GM12875 (cell line): Measurements from ENCODE around the gene GOLGA6C.
"Not testable (repeated sequence)": the region's sequence is repeated elsewhere in the genome, so short reads cannot be mapped to it uniquely, and the experiment has no call there.

Source experiments
- H3K4me3 ChIP-seq: one replicate; pipeline ENCODE4 v1.5.1; 2011; ENCODE audit warnings: low read depth, low read length, control low read depth
- CTCF ChIP-seq: IDR thresholded peaks from 2 replicates; pipeline ENCODE4 v1.5.1; 2011; ENCODE audit warnings: low read depth, mild to moderate bottlenecking, control low read depth, inconsistent platforms, low read length, moderate library complexity, borderline replicate concordance; ENCODE audit not compliant: insufficient read depth

Gene GOLGA6C, protein sequence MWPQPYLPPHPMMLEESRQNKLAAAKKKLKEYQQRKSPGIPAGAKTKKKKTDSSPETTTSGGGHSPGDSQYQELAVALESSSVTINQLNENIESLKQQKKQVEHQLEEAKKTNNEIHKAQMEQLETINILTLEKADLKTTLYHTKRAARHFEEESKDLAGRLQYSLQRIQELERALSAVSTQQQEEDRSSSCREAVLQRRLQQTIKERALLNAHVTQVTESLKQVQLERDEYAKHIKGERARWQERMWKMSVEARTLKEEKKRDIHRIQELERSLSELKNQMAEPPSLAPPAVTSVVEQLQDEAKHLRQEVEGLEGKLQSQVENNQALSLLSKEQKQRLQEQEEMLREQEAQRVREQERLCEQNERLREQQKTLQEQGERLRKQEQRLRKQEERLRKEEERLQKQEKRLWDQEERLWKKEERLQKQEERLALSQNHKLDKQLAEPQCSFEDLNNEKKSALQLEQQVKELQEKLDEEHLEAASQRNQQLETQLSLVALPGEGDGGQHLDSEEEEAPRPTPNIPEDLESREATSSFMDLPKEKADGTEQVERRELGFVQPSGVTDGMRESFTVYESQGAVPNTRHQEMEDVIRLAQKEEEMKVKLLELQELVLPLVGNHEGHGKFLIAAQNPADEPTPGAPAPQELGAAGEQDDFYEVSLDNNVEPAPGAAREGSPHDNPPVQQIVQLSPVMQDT

DNA sequence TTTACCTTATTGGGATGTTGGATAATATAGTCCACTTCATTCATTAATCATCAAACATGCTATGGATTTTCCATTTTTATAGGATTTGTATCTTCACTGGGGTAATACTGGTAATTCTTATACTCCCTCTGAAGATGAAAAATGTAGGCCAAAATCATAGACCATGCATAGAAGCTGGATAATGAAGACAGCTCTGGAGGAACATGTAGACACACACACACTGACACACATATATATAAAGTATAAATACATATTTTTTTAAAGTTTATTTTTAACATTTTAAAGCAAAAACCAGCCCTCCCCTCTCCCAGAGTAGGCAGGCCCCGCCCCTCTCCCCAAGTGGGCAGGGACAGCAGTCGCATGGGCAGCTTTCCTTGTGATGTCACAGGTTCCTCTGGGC lies at the start of gene GOLGA6C:
Gene GOLGA6C (plus strand): TSS at position 301 of the 400 bp plus-strand sequence. CDS start 265 bp downstream, outside the sequence.
- not testable (repeated sequence) for H3K4me3 ChIP-seq

DNA sequence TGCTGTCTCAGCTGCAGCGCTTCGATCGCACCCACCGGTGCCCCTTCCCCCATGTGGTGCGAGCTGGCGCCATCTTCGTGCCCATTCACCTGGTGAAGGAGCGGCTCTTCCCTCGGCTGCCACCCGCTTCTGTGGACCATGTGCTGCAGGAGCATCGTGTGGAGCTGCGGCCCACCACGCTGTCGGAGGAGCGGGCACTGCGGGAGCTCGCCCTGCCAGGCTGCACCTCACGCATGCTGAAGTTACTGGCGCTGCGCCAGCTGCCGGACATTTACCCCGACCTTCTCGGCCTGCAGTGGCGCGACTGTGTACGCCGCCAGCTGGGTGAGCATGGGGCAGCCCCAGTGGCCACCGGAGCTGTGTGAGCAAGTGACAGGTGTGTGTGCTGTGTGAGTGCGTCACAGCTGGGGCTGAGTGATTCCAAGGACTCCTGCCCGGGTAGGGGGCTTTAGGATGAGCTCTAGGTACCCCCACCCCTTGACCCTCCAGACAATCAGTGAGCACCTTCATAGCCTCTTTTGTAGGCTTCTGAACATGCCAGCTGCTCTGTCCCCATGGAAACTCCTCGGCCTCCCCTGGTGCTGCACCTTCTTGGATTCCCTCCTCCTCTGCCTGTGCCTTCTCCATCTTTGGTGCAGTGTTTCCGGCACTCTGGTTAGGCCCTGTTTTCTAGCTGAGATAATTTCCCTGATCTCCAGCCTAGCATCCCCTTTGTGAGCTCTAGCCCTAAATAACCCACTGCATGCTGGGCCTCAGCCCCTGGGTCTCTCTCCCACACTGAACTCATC lies 49.4 kb upstream of the GOLGA6C start:
- TF ChIP-seq CTCF = no peak
- H3K4me3 ChIP-seq = no peak overlapping the region

- no peak overlapping the region for H3K4me3 ChIP-seq
- no peak for TF ChIP-seq CTCF
These were observed 48.9 kb upstream of the GOLGA6C start for GRCh38 chr15:75209289-75209676.

- H3K4me3 ChIP-seq = no peak overlapping the region
These were observed 47.3 kb upstream of the GOLGA6C start for GRCh38 chr15:75210811-75211230.

GRCh38 chr15:75211436-75212199 lies 46.5 kb upstream of the GOLGA6C start:
- no peak overlapping the region for H3K4me3 ChIP-seq
- TF ChIP-seq CTCF = no peak

More at GRCh38 chr15:75210811-75211230, 47.3 kb upstream of the GOLGA6C start:
- TF ChIP-seq CTCF = no peak

GRCh38 chr15:75212200-75212858 lies 45.8 kb upstream of the GOLGA6C start:
- H3K4me3 ChIP-seq = no peak overlapping the region
- TF ChIP-seq CTCF = no peak
